Stimulated activated CD4-positive, alpha-beta T cell treated with anti-CD3 and anti-CD28 coated beads, Interleukin-15, amount 100 ng/mL, for 24 hours (primary cell): ENCODE measurements around the gene RFX3.
A peak's percentile ranks its signal among the peaks of the same experiment; 100 is the strongest.

Experiments
- DNase-seq: peaks from one replicate; pipeline ENCODE4 v3.0.0-alpha.2; 2020

RFX3 gene

DNA sequence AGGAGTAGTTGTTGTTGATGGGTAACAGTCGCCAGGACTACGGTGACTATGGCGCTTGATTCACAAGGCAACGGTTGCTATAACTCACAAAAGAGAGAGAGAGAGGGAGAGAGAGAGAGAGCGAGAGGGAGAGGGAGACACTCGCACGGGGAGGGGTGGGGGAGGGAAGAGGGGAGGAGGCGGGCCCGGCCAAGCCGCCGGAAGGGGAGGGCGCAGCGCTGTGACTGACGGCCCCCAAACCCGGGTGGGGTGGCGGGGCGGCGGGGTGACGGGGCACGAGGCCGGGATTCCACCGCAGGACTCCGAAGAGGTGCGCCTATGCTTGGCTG is at the start of gene RFX3:
TSS of gene RFX3 (minus strand) at position 166 of the 329 bp plus-strand sequence. CDS start 130,413 bp downstream, outside the sequence.
- DNase-seq: peak; percentile 93

- DNase-seq: no peak
Observed at GRCh38 chr9:3571500-3571899, 45.7 kb upstream of the RFX3 start.

GRCh38 chr9:3569529-3569928 is 43.7 kb upstream of the RFX3 start:
- no peak for DNase-seq

DNA sequence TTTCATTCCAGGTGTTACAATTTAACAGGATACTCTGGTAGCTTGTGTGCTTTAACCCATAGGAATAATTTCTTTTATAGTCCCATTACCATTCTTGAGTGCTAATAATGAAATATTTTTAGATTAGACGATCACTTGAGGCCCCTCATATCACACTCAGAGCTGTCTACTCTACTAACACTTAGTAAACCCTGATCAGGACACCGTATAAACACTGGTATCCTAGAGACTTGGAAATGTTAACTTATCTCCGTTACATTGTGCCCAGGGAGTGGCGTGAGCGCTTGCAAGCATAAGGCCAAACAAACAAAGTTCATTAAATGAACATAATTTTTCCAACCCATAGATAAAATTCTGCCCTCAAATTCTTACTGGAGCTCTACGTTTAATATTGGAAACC is 42.2 kb upstream of the RFX3 start:
- no peak for DNase-seq

- no peak for DNase-seq
Observed at GRCh38 chr9:3553076-3553765, 27.4 kb upstream of the RFX3 start.

- no peak for DNase-seq
Observed at GRCh38 chr9:3549225-3549624, 23.4 kb upstream of the RFX3 start.

- no peak for DNase-seq
Observed at GRCh38 chr9:3548648-3549047, 22.8 kb upstream of the RFX3 start.

- DNase-seq: no peak
Observed at GRCh38 chr9:3541206-3541605, 15.4 kb upstream of the RFX3 start.

DNA sequence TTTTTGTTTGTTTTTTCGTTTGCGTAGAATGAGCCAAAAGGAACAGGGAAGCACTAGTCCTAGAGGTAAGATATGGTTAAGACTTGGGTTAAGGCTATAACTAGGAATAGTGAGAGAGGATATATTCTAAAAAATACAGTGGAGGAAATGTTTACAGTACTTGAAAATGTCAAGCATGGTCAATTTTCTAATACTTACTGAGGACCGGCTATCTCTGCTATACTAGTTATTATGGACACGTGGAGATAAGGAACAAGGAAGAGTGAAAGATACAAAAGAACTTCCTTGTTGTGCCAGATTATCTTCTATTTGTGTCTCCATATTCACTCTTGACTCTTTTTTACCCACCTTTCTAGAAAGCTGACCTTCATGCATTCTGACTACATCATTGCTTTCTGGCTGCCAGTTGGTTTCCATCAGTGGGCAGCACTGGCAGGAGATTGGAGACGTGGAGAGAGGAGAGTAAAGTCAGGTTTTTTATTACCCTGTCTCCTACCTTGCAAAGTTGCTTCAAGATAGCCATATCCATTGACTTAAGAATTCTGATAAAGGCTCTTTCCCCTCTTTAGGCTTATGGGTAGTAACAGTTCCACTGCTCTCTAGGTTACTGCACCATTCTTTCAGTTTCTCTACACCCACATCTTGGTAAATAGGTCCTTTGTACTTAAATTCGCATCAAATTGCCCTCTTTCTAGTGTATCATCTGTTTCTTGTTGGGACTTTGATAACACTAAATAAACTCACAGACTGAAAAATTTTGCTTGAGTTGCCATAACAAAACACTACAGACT is 9.0 kb upstream of the RFX3 start:
- no peak for DNase-seq

GRCh38 chr9:3532158-3532557 is 6.4 kb upstream of the RFX3 start:
- DNase-seq: no peak

DNA sequence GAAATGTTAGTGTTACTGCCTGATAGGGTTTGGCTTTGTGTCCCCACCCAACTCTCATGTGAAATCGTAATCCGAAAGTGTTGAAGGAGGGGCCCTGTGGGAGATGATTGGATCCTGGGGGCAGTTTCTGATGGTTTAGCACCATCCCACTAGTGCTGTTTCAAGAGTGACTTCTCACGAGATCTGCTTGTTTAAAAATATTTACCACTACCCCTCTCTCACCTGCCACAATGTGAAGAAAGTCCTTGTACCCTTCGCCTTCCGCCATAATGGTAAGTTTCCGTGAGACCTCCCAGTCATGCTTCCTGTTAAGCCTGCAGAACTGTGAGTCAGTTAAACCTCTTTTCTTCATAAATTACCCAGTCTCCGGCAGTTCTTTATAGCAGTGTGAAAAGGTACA is 2.6 kb upstream of the RFX3 start:
- peak; percentile 65 for DNase-seq

GRCh38 chr9:3526997-3527940 is 1.5 kb upstream of the RFX3 start:
- DNase-seq: peak; percentile 32

DNA sequence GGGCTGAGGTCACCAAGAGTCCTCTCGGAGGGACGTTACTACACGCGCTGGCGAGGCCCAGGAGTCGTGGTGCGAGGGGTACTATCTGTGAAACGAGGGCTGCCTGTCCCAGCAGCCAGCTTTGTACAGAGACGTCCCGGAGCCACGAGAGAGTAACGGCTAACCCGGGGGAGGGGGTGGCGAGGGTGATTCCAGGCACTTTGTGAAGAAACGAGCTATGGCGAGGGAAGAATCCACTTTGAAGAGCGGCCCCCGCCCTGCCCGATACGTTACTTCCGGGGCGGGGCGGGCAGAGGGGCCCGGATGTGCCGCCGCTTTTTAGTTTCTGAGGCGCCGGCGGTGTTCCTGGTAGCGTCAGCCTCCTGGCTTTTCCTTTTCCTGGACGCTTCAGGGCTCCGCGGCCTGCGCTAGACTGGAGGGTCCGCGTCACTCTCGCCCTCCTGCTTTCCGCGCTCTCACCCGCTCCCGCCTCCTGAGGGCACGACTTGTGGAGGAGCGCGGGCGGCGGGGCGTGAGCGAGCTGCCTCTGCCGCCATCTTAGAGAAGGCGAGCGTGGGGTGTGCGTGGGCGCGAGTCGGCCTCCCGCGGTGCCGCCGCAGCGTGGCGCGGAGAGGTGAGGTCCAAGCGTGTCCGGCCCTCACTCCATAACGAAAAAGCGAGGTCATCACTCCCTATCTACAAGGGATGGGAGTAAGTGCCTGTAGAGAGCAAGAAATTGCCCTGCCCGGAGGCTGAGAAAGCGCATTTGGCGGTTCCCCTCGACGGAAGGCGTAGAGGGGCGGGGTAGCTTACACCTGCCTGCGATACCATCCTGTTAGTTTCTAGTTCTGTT is 580 bp upstream of the RFX3 start:
- peak; percentile 90 for DNase-seq

DNA sequence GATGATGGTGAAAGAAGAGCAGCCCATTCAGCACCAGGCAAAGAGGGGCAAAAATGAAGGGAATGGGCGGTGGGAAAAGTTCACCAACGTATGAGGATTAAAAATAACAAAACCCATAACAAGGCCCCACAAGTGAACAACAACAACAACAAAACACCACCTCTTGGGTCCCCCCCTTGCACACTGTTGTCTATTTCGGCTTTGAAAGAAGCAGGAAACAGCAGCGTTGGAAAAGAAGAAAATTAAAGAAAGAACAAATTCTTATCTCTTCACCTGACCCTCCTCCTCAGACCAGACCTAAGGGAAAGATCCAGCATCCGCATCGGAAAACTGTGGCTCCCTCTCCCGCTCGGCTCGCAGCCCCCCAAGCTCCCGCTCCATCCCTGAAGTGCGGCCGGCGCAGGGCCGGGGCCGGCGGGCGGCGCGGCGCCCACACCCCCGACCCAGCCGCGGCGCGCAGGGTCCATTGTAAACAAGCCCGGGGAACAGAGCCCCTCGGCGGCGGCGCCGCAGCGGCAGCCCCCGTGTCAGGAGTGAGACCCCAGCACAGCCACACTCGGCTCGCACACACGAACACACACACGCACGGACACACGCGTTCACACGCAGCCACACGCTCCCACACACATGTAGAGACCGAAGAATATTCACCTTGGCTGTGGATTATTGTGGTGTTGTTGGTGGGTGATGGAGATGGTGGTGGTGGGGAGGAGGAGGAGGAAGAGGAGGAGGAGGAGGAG is 535 bp downstream of the RFX3 start:
- DNase-seq: no peak

DNA sequence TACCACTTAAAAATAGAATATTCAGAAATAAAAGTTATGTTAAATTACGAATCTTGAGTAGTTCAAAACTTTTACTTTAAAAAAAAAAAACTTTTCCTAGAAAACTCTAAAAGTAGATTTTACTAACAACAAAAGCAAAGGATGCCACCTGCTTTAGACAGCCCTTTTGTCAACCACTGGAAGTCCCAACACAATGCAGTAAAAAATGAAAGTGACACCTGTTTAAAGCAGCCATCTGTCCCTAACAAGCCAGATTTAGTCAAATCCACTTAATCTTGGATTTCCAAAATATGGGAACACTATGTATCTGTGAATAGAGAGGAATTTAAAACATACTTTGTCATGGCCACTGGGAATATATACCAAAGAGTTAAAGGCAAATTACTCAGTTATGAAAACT is 3.8 kb downstream of the RFX3 start:
- no peak for DNase-seq

DNA sequence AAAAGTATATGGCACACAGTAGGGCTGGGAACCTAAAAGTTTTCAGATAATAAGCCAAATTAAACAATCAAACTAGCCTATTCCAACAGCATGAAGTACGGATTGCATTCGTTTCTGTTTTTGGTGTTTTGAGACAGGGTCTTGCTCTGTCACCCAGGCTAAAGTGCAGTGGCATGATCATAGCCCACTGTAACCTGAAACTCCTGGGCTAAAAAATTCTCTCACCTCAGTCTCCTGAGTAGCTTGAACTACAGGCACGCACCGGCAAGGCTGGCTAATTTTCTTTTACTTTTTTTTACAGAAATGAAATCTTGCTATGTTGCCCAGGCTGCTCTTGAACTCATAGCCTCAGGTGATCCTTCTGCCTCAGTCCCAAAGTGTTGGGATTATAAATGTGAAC is 5.2 kb downstream of the RFX3 start:
- no peak for DNase-seq

DNA sequence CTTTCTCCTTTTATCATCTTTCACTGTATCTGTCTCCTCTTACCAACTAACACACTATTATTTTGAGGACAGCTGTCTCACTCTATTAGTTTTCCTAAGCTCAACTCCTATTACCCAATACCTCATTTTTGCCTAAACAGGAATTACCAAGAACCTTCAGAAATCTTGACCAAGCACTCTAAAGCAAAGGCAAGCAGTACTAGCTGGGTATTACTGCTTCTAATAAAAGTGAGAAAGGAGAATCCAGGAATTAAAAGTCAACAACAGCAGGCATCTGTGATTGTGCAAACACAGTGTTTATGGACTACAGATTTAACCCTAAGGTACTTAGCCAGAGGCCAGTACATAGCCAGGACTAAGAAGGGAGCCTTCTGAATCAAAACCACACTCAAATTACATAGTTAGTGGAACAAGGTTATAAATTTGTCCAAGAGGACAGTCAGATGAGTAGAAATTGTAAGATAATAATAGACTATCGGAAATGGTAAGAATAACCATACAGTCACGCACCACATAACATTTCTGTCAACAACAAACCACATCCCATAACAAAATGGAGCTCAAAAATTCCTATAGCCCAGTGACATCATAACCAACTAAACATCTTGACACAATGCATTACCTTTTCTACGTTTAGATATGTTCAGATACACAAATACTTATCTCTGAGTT is 8.3 kb downstream of the RFX3 start:
- no peak for DNase-seq

DNA sequence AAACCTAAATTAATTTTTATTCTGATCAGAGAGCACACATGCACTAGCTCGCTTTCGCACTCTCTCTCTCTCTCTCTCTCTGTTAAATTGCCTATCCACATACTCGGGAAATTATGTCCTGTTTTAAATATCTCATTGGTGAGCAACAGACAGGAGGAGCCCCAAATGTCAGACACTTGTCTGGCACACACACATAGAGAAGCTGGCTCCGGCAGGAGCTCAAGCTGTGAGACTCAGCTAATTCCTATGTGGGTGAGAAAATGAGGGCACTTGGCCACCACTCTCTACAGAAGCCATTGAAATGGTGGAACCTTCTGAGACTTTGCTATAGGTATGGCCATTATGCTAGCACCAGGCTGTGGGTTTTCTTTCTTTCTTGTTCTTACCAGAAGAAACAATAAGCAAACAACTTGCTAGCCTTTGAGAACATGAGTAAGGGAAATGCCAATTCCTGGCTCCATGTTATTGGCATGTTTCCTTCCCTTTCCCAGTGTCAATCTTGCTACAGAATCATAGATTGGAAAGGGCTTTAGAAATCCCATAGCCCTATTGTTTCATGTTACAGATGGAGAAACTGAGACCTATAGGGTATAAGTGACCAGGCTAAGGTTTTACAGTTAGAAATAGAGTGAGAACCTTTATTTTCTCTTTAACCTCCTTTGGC is 9.0 kb downstream of the RFX3 start:
- DNase-seq: no peak

GRCh38 chr9:3515405-3515804 is 10.4 kb downstream of the RFX3 start:
- DNase-seq: no peak

DNA sequence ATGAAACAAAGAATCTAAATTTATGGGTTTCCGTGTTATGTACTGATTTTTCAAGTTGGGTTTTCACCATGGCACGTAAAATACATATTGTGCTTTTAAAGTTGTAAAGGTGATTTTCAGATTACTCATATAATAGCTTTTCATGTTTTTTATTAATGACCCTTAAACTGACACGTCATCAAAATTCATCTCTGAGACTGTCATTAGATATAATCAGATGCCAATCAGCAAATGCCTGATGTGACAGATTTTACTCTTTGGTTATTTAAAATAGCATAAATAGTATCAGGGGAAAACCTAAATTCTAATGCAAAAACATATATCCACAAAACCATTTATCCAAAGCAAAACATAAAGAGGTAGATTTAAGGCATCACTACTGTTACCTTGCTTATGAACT is 11.0 kb downstream of the RFX3 start:
- DNase-seq: no peak
